COR-L47 (cell line): ENCODE data around the gene XPR1.
"Not testable (repeated sequence)": the region's sequence is repeated elsewhere in the genome, so short reads cannot be mapped to it uniquely, and the experiment has no call there.

ENCODE experiments used
- DNase-seq: peaks from one replicate; lab custom pipeline; 2025; lab: John Stamatoyannopoulos, UW

Gene XPR1

GRCh38 chr1:180785291-180785690 lies 153.5 kb downstream of the XPR1 start:
- no peak for DNase-seq

DNA sequence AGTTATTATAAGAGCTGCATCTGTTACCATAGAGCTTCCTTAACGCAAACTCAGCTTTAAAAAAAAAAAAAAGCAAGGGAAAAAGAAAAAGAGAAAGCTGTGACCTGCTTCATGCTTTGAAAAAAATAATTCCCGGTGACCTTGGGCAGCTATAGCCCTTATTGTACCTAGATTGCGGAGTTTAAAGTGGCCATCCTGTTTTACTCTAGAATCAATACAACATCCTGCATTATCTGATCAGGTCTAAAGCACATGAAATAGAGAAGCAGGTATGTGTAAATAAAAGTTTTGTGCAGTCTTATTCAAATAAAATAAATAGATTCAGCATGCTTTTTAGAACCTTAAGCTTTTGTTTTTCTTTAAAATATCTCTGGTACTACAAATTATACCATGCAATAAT lies 154.1 kb downstream of the XPR1 start:
- DNase-seq: no peak

DNA sequence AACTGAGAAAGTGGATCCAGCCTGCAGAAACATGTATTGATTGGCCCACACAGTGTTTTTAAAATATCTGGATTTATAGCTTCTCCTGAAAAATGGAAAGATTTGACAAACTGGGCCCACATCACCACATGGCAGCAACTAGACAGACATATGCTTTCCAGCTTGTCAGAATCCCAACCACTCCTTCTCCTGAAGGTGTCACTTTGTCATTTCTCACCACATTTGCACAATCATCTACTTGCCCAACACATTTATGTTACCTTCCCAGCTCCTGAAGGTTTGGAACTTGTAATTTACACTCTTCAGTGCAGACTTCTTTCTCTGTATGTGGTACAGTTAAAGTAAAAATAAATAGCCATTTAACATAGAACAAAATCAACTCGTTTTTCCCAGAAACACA lies 154.8 kb downstream of the XPR1 start:
- no peak for DNase-seq

DNA sequence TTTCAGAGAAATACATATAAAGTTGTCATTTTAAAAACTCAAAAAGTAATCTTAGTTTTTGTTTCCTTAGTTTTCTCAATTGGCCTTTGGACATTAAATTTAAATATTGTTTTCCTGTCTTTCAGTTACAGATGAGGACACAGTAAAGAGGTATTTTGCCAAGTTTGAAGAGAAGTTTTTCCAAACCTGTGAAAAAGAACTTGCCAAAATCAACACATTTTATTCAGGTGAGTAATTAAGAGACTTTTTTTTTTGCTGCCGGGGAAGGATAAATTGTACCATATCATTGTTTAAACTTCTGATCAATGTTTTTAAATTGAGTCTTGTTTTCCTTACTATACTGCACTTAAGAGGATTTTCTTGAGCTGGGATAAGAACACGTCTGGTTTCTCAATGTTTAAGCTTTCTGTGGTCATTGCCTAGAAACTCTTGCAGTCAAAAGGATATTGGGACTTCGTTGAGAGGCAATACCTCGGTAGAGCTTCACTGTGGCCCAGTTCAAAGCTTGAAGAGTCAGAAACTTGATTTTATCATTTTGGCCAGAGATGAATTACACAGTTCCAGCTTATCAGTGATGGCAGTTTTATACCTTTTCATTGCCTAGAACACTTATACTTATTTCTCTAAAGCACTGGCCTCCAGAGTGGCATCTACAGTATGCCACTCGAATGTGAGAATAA lies 155.9 kb downstream of the XPR1 start:
- no peak for DNase-seq

DNA sequence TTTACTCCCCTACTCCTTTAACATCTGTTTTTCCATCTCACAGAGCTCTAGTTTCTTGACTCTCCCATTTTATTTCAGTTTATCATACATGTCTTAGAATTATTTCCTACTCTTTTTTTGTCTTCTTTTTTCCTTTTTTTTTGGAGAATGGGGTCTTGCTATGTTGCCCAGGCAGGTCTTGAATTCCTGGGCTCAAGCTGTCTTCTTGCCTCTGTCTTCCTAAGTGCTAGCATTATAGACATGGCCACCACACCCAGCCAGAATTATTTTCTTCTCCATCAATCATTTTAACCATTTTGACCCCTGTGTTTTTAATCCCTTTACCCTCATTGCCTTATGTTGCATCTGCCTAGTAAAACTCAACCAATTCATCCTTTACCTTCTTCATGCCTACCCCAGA lies 157.6 kb downstream of the XPR1 start:
- no peak for DNase-seq

DNA sequence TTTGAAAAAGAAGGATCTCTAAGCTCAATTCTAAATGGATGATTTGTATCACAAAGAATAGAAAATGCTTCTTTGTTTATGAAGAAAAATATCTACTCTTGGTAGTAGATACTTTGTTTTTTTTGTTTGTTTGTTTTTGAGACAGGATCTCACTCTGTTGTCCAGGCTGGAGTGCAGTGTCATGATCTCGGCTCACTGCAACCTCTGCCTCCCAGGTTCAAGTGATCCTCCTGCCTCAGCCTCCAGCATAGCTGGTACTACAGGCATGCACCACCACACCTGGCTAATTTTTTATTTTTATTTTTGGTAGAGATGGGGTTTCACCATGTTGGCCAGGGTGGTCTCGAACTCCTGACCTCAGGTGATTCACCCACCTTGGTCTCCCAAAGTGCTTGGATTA lies 159.3 kb downstream of the XPR1 start:
- not testable (repeated sequence) for DNase-seq

GRCh38 chr1:180791806-180792205 lies 160.0 kb downstream of the XPR1 start:
- DNase-seq: no peak

- DNase-seq: no peak
Measured at GRCh38 chr1:180793451-180793850, 161.6 kb downstream of the XPR1 start.

DNA sequence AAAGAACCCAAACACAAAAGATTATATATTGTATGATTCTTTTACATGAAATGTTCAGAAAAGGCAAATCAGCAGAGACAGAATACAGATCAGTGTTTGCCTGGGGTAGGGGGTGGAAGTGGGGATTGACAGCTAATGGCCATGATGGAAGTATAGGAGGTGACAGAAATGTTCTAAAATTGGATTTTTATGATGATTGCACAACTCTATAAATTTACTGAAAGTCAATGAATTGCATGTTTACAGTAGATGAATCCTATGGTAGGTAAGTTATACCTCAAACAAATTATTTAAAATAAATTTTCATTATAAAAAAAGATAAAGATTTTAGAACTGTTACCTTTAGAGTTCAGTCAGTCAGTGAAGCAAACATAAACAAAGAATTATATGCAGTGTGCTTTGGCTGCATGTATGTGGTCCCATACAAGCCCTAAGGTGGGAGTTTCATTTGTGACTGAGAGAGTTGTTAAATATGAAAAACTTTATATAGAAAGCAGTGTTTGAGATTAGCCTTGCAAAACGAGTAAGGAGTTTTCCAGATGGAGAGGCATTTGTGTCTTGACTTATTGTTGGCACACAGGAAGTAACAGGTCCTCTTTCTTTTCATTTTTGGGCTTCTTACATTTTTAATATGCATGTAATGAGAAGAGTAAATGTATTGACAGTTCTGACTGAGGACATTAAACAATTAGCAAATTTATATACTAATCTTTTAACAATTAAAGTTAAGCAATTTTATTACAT lies 165.2 kb downstream of the XPR1 start:
- DNase-seq: no peak

GRCh38 chr1:180800945-180801344 lies 169.1 kb downstream of the XPR1 start:
- DNase-seq: no peak

DNA sequence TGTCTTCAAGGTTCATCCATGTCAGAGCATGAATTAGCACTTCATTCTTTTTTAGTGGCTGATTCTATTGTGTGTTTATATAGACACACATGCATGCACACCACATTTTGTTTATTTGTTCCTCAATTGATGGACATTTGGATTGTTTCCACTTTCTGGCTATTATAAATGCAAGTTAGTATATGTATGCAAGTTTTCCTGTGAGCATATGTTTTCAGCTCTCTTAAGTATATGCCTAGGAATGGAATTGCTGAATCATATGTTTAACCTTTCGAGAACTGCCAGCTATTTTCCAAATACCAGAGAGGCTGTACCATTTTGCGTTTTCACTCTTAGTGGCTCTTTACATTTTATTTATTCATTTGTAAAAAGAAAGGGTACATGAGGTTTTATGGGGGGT lies 171.0 kb downstream of the XPR1 start:
- DNase-seq: no peak

DNA sequence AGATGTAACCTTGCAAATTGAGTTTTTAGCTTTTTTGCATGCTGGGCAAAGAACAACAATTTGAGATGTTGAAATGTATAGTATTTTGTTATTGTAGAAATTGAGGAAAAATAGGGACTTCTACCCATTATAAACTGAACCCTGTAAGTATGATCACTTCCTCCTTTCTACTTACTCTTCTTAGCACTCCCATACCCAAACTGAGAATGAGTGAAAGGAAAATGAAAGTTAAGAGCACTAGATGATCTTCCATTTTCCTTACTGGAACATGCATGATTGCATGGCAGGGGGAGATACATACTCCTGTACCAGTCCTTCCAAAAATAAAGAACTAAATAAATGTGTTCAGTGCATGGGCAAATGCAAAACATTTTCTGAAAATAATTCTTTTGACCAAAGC lies 173.5 kb downstream of the XPR1 start:
- no peak for DNase-seq

- no peak for DNase-seq
Measured at GRCh38 chr1:180811298-180811697, 179.5 kb downstream of the XPR1 start.

GRCh38 chr1:180811886-180812285 lies 180.1 kb downstream of the XPR1 start:
- no peak for DNase-seq

DNA sequence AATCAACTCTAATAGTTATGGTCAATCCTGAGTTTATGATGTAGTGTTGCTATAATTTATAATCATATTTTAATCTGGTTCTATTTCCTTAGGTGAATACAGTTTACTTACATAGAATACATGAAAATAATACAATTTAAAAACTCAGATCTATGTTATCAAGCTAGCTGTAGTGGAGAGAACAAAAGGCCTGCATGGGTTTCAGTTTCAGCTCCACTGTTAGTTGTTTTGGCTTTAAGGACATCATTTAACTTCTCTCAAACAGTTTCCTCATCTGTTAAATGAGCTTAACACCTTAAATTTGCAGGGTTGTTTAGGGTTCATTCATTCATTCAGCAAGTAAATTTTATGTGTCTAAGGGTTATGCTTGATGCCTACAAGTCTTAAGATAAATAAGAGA lies 182.4 kb downstream of the XPR1 start:
- DNase-seq: no peak

DNA sequence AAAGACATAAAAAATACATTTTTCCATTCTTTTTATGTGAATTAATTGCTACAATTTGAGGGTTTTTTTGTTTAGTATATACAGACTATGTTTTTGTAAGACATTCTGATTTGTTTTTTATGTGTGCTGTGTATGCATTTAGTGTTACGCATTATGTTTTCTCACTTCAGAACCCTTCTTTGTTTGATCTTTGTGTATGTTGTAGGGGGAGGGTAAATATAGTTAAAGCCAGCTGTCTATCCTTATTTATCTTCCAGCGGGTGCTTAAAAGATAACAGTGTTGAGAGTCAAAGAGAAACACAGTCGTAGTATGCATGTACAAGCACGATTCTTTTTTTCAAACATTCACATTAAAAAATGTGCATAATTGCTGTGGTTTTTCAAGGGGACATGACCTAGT lies 183.4 kb downstream of the XPR1 start:
- DNase-seq: peak; percentile 46

GRCh38 chr1:180816132-180816531 lies 184.3 kb downstream of the XPR1 start:
- no peak for DNase-seq

DNA sequence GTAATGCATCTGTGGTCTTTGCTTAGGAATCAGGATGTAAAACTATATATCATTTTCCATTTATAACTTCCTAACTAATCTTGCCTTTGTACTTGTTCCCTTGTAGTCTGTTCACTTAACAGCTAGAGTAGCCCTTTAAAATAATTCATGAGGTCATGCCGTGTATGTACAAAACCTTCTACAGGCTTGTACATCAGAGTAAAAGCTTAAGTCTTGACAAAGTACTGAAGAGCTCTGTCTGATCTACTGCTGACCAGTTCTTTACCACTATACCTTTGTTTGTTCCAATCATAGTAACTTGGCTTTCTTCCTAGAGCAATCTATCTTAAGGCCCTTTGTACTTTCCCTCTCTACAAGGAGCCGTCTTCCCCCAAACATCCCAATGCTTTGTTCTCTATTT lies 190.1 kb downstream of the XPR1 start:
- DNase-seq: no peak

DNA sequence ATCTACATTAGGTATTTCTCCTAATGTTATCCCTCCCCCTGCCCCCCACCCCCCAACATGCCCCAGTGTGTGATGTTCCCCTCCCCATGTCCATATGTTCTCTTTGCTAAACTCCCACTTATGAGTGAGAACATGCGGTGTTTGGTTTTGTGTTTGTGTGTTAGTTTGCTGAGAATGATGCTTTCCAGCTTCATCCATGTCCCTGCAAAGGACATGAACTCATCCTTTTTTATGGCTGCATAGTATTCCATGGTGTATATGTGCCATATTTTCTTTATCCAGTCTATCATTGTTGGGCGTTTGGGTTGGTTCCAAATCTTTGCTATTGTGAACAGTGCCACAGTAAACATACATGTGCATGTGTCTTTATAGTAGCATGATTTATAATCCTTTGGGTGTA lies 199.7 kb downstream of the XPR1 start:
- not testable (repeated sequence) for DNase-seq

DNA sequence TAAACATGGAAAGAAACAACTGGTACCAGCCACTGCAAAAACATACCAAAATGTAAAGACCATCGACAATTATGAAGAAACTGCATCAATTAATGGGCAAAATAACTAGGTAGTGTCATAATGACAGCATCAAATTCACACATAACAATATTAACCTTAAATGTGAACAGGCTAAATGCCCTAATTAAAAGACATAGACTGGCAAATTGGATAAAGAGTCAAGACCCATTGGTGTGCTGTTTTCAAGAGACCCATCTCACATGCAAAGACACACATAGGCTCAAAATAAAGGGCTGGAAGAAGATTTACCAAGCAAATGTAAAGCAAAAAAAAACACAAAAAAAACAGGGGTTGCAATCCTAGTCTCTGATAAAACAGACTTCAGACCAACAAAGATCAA lies 201.4 kb downstream of the XPR1 start:
- not testable (repeated sequence) for DNase-seq

DNA sequence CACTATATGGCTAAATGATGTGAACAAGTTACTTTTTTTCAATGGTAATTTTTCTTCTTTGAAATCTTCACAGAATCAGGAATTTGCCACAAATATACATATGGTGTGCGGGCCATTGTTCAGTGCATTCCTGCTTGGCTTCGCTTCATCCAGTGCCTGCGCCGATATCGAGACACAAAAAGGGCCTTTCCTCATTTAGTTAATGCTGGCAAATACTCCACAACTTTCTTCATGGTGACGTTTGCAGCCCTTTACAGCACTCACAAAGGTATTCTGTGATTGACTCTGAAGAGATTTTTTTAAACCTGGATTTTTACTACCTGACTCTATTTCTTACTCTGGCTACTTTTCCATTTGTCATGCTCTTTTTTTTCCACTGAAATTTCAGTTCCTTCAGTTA lies 204.6 kb downstream of the XPR1 start:
- DNase-seq: no peak

DNA sequence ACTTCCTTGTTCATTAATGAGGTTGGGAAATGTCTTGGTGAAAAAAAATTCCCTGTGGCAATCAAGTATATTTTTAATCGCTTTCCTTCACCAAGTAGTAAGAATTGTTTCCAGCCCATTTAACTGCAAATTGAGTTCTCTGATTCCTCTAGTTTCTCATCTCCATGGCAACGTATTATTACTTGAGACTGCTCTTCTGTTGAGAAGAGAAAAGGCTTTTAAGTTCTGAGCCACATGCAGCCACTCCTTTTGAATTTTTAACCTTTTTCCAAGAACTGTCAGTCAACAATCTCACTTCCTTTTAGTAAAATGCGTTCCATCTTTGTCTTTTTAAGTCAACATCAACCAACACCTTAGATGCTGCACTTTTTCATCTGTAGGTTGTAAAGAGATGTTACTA lies 205.2 kb downstream of the XPR1 start:
- DNase-seq: no peak

DNA sequence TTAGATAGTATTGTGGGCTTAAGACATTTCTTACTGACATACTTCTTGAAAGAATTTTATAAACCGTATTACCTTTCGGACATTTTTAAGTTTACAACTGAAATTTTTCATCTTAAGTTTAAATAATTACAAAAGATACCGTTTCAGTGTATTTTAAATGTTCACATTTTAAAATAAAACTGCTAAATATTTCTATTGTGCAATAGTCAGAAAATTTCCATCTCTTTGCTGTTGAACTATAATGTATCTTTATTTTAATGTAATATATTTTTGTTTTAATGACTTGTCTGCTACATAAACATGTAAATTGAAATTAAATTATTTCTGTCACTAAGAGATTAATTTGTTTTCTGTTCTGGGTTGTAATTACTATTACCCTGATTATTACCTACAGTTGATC lies 206.7 kb downstream of the XPR1 start:
- no peak for DNase-seq

- no peak for DNase-seq
Measured at GRCh38 chr1:180839547-180839946, 207.7 kb downstream of the XPR1 start.
